Esophagus muscularis mucosa (tissue), 4 donors: ENCODE results near the gene EVL. TPM values are rescaled to one million over a fixed set of nuclear protein-coding genes. Genes with fewer than 3 reads are reported as not detected.

Source experiments
- DNase-seq: peaks from one replicate; pipeline ENCODE4 v3.0.0-alpha.2; 2017; ENCODE audit errors: extremely low spot score
- H3K27ac ChIP-seq, 4 donors: fragments of 200-600 bp; sonication (generic); replicated peaks in 1 of 4; 1 replicate in 3 of 4; 2 replicates in 1 of 4; pipeline ENCODE4 v1.5.1; 2016 to 2019; ENCODE audit warnings: mild to moderate bottlenecking in 1 of 4
- H3K27me3 ChIP-seq, 4 donors: fragments of 200-600 bp; sonication (generic); one replicate each; pipeline versions ENCODE4 v1.5.1 to v1.6.0; 2016 to 2019
- H3K36me3 ChIP-seq, 4 donors: fragments of 200-600 bp; sonication (generic); one replicate each; pipeline ENCODE4 v1.5.1; 2016 to 2019
- H3K4me1 ChIP-seq, 4 donors: fragments of 200-600 bp; sonication (generic); one replicate each; pipeline ENCODE4 v1.5.1; 2016 to 2019
- H3K4me3 ChIP-seq, 4 donors: fragments of 200-600 bp; sonication (generic); 1 replicate in 2 of 4; 2 replicates in 2 of 4; pipeline ENCODE4 v1.5.1; 2016 to 2019; ENCODE audit warnings: mild to moderate bottlenecking in 4 of 4, moderate library complexity in 1 of 4
- H3K9me3 ChIP-seq, 4 donors: fragments of 200-600 bp; sonication (generic); 1 replicate in 3 of 4; 2 replicates in 1 of 4; pipeline ENCODE4 v1.5.1; 2016 to 2019
- EP300 ChIP-seq: sonication (generic); formaldehyde crosslinking; IDR thresholded peaks from one replicate; pipeline ENCODE4 v1.6.1; 2017; ENCODE audit warnings: antibody characterized with exemption
- POLR2A ChIP-seq: fragments of 450-650 bp; IDR thresholded peaks from one replicate; pipeline ENCODE4 v1.6.1; 2017; ENCODE audit warnings: antibody characterized with exemption, moderate library complexity, mild to moderate bottlenecking, low read depth
- POLR2AphosphoS5 ChIP-seq, 2 donors: sonication (generic); formaldehyde crosslinking; IDR thresholded peaks; one replicate each; pipeline ENCODE4 v1.6.1; 2017; ENCODE audit warnings: antibody characterized with exemption in 2 of 2
- WGBS: methylation state at CpG from one replicate; pipeline ENCODE4 v1.1.5; 2018; 5-methylcytosine and 5-hydroxymethylcytosine counted together
- intact Hi-C: fragments of 100-400 bp; cut with DNase I; formaldehyde crosslinking; loops from one replicate; pipeline ENCODE4 v1.15.1; 2023
- total RNA-seq, 4 donors: library from RNA; depleted of rRNA; stranded (reverse); fragments of >200 nt; gene quantifications; one replicate each; pipeline versions ENCODE4 v1.1.0 to v1.2.1, GENCODE V29; 2016
- TF ChIP-seq, protein P1 (sequence below), 3 experiments: fragments of 200-600 bp in 2 of 3; fragments of 450-650 bp in 1 of 3; sonication (generic) in 2 of 3; IDR thresholded peaks; one replicate each; pipeline ENCODE4 v1.5.1; 2017 to 2019; ENCODE audit warnings: antibody characterized with exemption in 3 of 3, mild to moderate bottlenecking in 2 of 3, moderate library complexity in 1 of 3

EVL gene
- total RNA-seq, 4 donors from 2014 or later: 27.0 to 43.9 (median 37.3) TPM

DNA sequence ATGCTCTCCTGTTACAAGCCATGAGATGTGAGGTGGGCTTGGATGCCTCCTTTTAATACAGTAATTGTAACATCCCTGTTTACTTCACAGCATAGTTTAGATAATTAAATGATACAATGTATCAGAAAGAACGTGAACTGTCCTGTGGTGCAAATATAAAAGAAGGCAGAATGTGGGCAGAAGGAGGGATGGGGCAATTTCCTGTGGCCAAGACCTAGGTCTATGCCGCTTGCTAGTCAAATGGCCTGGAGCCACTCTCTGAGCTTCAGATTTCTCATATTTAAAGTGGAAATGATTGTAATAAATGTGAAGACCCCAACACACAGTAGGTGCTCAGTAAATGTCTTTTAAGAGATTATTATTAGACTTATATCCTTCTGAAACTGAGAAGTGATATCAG lies 24.0 kb upstream of the EVL start:
- Histone ChIP-seq H3K4me1 (peaks cover 0 to 19% (median 14%) of the 10 kb centered on the region in 4 donors), H3K27me3 (no peaks in the 10 kb centered on the region), H3K36me3 (no peaks in the 10 kb centered on the region), H3K27ac (no peak overlapping the region), H3K9me3 (no peaks in the 10 kb centered on the region), H3K4me3 (no peak overlapping the region)
- 86% methylated on average over 2 of the region's 2 CpGs for WGBS
- intact Hi-C loops: no loop called here
- DNase-seq: no peak
- no peak for TF ChIP-seq POLR2A
- no peak for TF ChIP-seq POLR2AphosphoS5 (IDR thresholded peaks at IDR 0.05)
- TF ChIP-seq EP300: no peak
- TF ChIP-seq, protein P1, sequence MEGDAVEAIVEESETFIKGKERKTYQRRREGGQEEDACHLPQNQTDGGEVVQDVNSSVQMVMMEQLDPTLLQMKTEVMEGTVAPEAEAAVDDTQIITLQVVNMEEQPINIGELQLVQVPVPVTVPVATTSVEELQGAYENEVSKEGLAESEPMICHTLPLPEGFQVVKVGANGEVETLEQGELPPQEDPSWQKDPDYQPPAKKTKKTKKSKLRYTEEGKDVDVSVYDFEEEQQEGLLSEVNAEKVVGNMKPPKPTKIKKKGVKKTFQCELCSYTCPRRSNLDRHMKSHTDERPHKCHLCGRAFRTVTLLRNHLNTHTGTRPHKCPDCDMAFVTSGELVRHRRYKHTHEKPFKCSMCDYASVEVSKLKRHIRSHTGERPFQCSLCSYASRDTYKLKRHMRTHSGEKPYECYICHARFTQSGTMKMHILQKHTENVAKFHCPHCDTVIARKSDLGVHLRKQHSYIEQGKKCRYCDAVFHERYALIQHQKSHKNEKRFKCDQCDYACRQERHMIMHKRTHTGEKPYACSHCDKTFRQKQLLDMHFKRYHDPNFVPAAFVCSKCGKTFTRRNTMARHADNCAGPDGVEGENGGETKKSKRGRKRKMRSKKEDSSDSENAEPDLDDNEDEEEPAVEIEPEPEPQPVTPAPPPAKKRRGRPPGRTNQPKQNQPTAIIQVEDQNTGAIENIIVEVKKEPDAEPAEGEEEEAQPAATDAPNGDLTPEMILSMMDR (IDR thresholded peaks at IDR 0.05): no peak

DNA sequence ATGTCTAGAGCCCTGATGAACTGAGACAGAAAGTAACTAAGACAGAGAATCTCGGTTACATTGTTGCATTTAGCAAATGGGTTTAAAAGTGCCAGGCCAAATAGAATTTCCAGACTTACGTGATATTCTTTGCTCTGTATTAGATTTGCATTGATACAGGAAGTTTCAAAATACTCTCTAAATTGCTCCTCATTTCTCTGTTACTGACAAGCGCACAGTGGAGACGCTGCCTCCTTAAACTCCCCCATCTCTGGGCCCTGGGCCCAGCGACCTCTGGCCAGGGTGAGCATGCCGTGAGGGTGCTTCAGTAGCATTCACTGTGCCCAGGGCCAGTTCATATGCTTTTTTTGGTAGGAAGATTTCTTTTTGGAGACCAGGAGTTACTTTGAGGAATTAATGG lies 22.9 kb upstream of the EVL start:
- no peaks in the 10 kb centered on the region for H3K9me3 ChIP-seq
- H3K4me3 ChIP-seq: no peak overlapping the region
- no peak for DNase-seq
- intact Hi-C loops: no loop called here
- H3K27ac ChIP-seq: no peak overlapping the region
- peaks cover 0 to 13% (median 10%) of the 10 kb centered on the region in 4 donors for H3K4me1 ChIP-seq
- 89% methylated on average over 6 of the region's 6 CpGs for WGBS
- no peaks in the 10 kb centered on the region for H3K27me3 ChIP-seq
- no peaks in the 10 kb centered on the region for H3K36me3 ChIP-seq
- TF ChIP-seq POLR2AphosphoS5 (IDR thresholded peaks at IDR 0.05): no peak
- TF ChIP-seq POLR2A: no peak
- TF ChIP-seq, protein P1 (IDR thresholded peaks at IDR 0.05): no peak
- TF ChIP-seq EP300: no peak

DNA sequence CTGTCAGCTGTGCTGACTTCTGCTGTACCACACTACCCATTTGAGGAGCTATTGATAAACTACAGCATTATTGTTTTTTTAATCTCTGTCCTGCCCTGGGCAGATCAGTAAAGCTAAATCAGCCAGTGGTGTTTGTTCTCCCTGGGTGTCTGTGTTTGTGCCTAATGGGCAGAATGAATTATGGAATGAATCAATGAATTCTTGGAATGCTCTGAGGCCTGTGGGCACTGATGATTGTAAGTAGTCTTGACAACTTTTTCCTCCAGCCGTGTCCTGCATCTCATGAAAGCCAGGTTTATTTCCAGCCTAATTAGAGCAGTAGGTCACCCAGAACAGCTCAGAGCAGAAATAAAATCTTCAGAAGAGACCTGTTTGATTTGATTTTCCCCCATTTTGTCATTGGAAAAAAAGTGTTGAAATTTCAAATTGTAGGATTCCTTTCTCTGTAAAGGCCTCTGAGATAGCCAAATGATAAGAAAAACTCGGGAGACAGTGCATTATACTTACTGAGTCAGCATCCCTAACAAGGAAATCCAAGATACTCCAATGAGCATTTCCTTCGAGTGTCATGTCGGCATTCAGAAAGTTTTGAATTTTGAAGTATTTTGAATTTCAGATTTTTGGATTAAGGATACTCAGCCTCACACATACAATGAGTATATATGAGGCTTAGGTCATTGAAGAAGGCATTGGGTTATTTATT lies 19.4 kb upstream of the EVL start:
- 81% methylated on average over 4 of the region's 4 CpGs for WGBS
- no peak for DNase-seq

DNA sequence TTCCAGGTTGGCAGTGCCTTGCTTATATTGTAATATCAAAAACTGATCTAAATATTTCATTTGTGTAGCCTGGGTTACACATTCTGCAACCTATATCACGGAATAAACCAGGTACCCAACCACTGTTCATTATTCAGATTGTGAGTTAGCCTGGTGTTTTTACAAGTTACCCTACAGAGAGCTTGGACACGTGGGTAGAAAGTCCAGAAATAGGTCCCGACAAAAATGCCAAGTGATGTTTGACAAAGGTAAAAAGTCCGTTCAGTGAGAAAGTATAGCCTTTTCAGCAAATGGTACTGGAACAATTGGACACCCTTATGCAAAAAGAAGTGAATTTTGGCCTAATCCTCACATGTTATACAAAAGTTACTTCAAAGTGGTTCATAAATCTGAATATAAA lies 17.6 kb upstream of the EVL start:
- no peak for DNase-seq
- Histone ChIP-seq H3K9me3 (no peaks in the 10 kb centered on the region), H3K27me3 (no peaks in the 10 kb centered on the region), H3K36me3 (no peaks in the 10 kb centered on the region), H3K4me3 (no peak overlapping the region), H3K4me1 (peaks cover 0 to 31% (median 18%) of the 10 kb centered on the region in 4 donors), H3K27ac (no peak overlapping the region)
- 91% methylated on average over 4 of the region's 4 CpGs for WGBS
- TF ChIP-seq, protein P1 (IDR thresholded peaks at IDR 0.05): no peak
- TF ChIP-seq EP300 (no peak), POLR2AphosphoS5 (IDR thresholded peaks at IDR 0.05) (no peak), POLR2A (no peak)
- intact Hi-C loops: no loop called here

More for the DNA sequence above, 19.4 kb upstream of the EVL start:
- no peaks in the 10 kb centered on the region for H3K27me3 ChIP-seq
- no peaks in the 10 kb centered on the region for H3K9me3 ChIP-seq
- H3K4me1 ChIP-seq: peaks cover 0 to 21% (median 18%) of the 10 kb centered on the region in 4 donors
- intact Hi-C loops: no loop called here
- TF ChIP-seq EP300: no peak
- TF ChIP-seq POLR2AphosphoS5 (IDR thresholded peaks at IDR 0.05): no peak
- TF ChIP-seq, protein P1 (IDR thresholded peaks at IDR 0.05): no peak
- TF ChIP-seq POLR2A: no peak
- H3K4me3 ChIP-seq: no peak overlapping the region
- no peak overlapping the region for H3K27ac ChIP-seq
- no peaks in the 10 kb centered on the region for H3K36me3 ChIP-seq

DNA sequence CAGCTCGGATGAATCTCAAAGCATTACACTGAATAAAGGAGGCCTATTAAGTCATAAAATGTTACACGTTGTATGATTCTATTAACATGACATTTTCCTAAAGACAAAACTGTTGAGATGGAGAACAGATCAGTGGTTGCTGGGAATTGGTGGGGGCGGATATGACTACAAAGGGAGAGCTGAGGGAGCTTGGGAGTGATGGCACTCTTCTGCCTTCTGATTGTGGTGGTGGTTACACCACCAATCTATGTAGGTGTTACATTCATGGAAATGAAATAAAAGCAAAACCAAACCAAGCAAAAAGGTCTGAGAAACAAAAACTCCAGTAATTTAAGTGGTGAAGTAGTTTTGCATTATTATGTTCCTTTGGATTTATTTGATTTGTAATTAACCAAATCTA lies 16.4 kb upstream of the EVL start:
- peak overlapping the region in 2 of 4 donors; percentile 20 to 26 for H3K27ac ChIP-seq
- H3K27me3 ChIP-seq: no peaks in the 10 kb centered on the region
- H3K4me3 ChIP-seq: no peak overlapping the region
- TF ChIP-seq POLR2AphosphoS5 (IDR thresholded peaks at IDR 0.05) (no peak), EP300 (no peak), POLR2A (no peak)
- TF ChIP-seq, protein P1 (IDR thresholded peaks at IDR 0.05): no peak
- H3K36me3 ChIP-seq: no peaks in the 10 kb centered on the region
- H3K4me1 ChIP-seq: peaks cover 0 to 31% (median 18%) of the 10 kb centered on the region in 4 donors
- WGBS: 88% methylated on average over 3 of the region's 3 CpGs
- intact Hi-C loops: no loop called here
- no peaks in the 10 kb centered on the region for H3K9me3 ChIP-seq
- DNase-seq: no peak
